GM10248 (cell line): ENCODE measurements around the gene IL27RA.

Experiments used
- CTCF ChIA-PET: fragments of 300-600 bp; sonication (Branson Sonifier 250); formaldehyde crosslinking; extraction: SDS; loops from one replicate; lab custom pipeline; 2021; ENCODE audit warnings: antibody characterized with exemption; lab: Yijun Ruan, JAX
- POLR2A ChIA-PET: fragments of 350-650 bp; sonication (Branson Sonifier 250); formaldehyde crosslinking; extraction: SDS; loops from one replicate; lab custom pipeline; 2020; ENCODE audit warnings: antibody characterized with exemption; lab: Yijun Ruan, JAX
- DNase-seq: peaks from one replicate; pipeline ENCODE4 v3.0.0; 2012; ENCODE audit errors: extremely low spot score
- CTCF ChIP-seq: IDR thresholded peaks from 2 replicates; pipeline ENCODE4 v1.5.1; 2012; ENCODE audit warnings: mild to moderate bottlenecking, low read depth; ENCODE audit errors: extremely low read depth, missing control alignments, control extremely low read depth

IL27RA gene

GRCh38 chr19:14102102-14102696, 70.6 kb downstream of the IL27RA start:
- ChIA-PET CTCF (interaction anchor here (1.2 to 10.0 kb wide), 4 partner anchors 10 to 1124 kb away, joined by 3 to 48 read pairs (median 5); partner anchors contain the start of gene ASF1B), POLR2A (no interaction called here)
- no peak for DNase-seq
- TF ChIP-seq CTCF, result no peak

GRCh38 chr19:14102756-14103155, 71.2 kb downstream of the IL27RA start:
- no peak for DNase-seq
- ChIA-PET CTCF (interaction anchor here (0.9 to 10.0 kb wide), 5 partner anchors 8 to 34 kb away, joined by 3 to 48 read pairs (median 5); partner anchors contain the start of genes ASF1B, MISP3 and PRKACA), POLR2A (no interaction called here)
- no peak for TF ChIP-seq CTCF
